A549 (cell line): ENCODE results near the gene KRTAP1-4. TPM values are rescaled to one million over a fixed set of nuclear protein-coding genes. Genes with fewer than 3 reads are reported as not detected.

ENCODE experiments used
- ATAC-seq, 2 experiments: fragments of 200-7000 bp in 1 of 2; fragments of >200 bp in 1 of 2; cut with Nextera tagmentation in 1 of 2; cut with Tn5 transposase in 1 of 2; 3 replicates each; pipeline versions ENCODE4 v1.8.0 to v1.9.1; 2018 to 2020; ENCODE audit warnings: mild to moderate bottlenecking in 1 of 2, moderate library complexity in 1 of 2
- CTCF ChIA-PET: fragments of 300-600 bp; sonication (Branson Sonifier 250); formaldehyde crosslinking; extraction: SDS; loops from one replicate; lab custom pipeline; 2021; ENCODE audit warnings: antibody characterized with exemption, inconsistent platforms; lab: Yijun Ruan, JAX
- POLR2A ChIA-PET: fragments of 350-600 bp; formaldehyde crosslinking; extraction: SDS; loops from one replicate; lab custom pipeline; 2021; ENCODE audit warnings: antibody characterized with exemption, inconsistent platforms; lab: Yijun Ruan, JAX
- DNase-seq, 2 experiments: peaks; one replicate each; pipeline versions ENCODE4 v3.0.0 to v3.0.0-alpha.2; 2011 to 2016; ENCODE audit warnings: low read depth in 1 of 2, low spot score in 1 of 2
- FAIRE-seq: peaks from 2 replicates; lab custom pipeline; 2011; peaks lifted over from hg19 to GRCh38; lab: Jason Lieb, UNC
- H3K27ac ChIP-seq, 2 experiments: fragments of >200 bp; sonication (Bioruptor Twin); formaldehyde crosslinking; 3 replicates each; pipeline ENCODE4 v1.5.1; 2016 to 2017
- H3K4me1 ChIP-seq: fragments of >200 bp; sonication (Bioruptor Twin); formaldehyde crosslinking; 3 replicates; pipeline ENCODE4 v1.6.1; 2016
- H3K4me2 ChIP-seq: fragments of >200 bp; sonication (Bioruptor Twin); formaldehyde crosslinking; 3 replicates; pipeline ENCODE4 v1.6.1; 2016
- H3K4me3 ChIP-seq: fragments of >200 bp; sonication (Bioruptor Twin); formaldehyde crosslinking; 3 replicates; pipeline ENCODE4 v1.5.1; 2016
- H3K9me3 ChIP-seq: fragments of >200 bp; sonication (Bioruptor Twin); formaldehyde crosslinking; 3 replicates; pipeline ENCODE4 v1.6.1; 2016
- ATOH8 ChIP-seq: fragments of 250-450 bp; sonication (Bioruptor Pico); IDR thresholded peaks from 2 replicates; pipeline ENCODE4 v1.5.0; 2020; ENCODE audit warnings: low read depth, mild to moderate bottlenecking, moderate library complexity
- BHLHE40 ChIP-seq: IDR thresholded peaks from 2 replicates; pipeline ENCODE4 v1.6.1; 2012; ENCODE audit warnings: low read depth, low read length, inconsistent platforms
- CBX8 ChIP-seq: fragments of 200-600 bp; sonication (generic); IDR thresholded peaks from 2 replicates; pipeline ENCODE4 v1.6.1; 2016
- CEBPB ChIP-seq, 2 experiments: fragments of >200 bp in 1 of 2; sonication (Bioruptor Twin) in 1 of 2; formaldehyde crosslinking in 1 of 2; IDR thresholded peaks; 2 replicates each; pipeline ENCODE4 v1.6.1; 2012 to 2016
- CHD4 ChIP-seq: fragments of 200-600 bp; sonication (generic); IDR thresholded peaks from 2 replicates; pipeline ENCODE4 v1.6.1; 2016; ENCODE audit warnings: antibody characterized with exemption, mild to moderate bottlenecking, borderline replicate concordance
- EHF ChIP-seq: fragments of 250-450 bp; sonication (Bioruptor Pico); IDR thresholded peaks from 2 replicates; pipeline ENCODE4 v1.5.0; 2020; ENCODE audit warnings: mild to moderate bottlenecking
- EHMT2 ChIP-seq: fragments of 200-600 bp; sonication (generic); IDR thresholded peaks from 2 replicates; pipeline ENCODE4 v1.6.1; 2016; ENCODE audit warnings: antibody characterized with exemption, low read depth, mild to moderate bottlenecking, moderate library complexity
- ELK1 ChIP-seq: fragments of 150-350 bp; IDR thresholded peaks from 2 replicates; pipeline ENCODE4 v1.6.1; 2014; ENCODE audit warnings: low read depth, mild to moderate bottlenecking, low read length
- EP300 ChIP-seq, 2 experiments: fragments of >200 bp; sonication (Bioruptor Twin); formaldehyde crosslinking; IDR thresholded peaks; 2 replicates in 1 of 2; 3 replicates in 1 of 2; pipeline ENCODE4 v1.6.1; 2016 to 2017
- ESRRA ChIP-seq: fragments of 150-350 bp; IDR thresholded peaks from 2 replicates; pipeline ENCODE4 v1.6.1; 2014; ENCODE audit warnings: mild to moderate bottlenecking, low read length, borderline replicate concordance
- FOSL2 ChIP-seq, 2 experiments: fragments of 450-650 bp in 1 of 2; fragments of >200 bp in 1 of 2; sonication (Bioruptor Twin) in 1 of 2; formaldehyde crosslinking; IDR thresholded peaks; 2 replicates each; pipeline versions ENCODE4 v1.5.0 to v1.6.1; 2016 to 2020; ENCODE audit warnings: mild to moderate bottlenecking in 1 of 2, moderate library complexity in 1 of 2
- HDAC2 ChIP-seq: fragments of 200-600 bp; sonication (generic); IDR thresholded peaks from 2 replicates; pipeline ENCODE4 v1.6.1; 2016
- HEYL ChIP-seq: fragments of 250-450 bp; sonication (Bioruptor Pico); IDR thresholded peaks from 2 replicates; pipeline ENCODE4 v1.8.0; 2021; ENCODE audit warnings: mild to moderate bottlenecking, moderate library complexity
- HOXA7 ChIP-seq: fragments of 250-450 bp; sonication (Bioruptor Pico); IDR thresholded peaks from 2 replicates; pipeline ENCODE4 v1.5.0; 2020; ENCODE audit warnings: mild to moderate bottlenecking, moderate library complexity
- JUNB ChIP-seq: fragments of >200 bp; sonication (Bioruptor Twin); formaldehyde crosslinking; IDR thresholded peaks from 2 replicates; pipeline ENCODE4 v1.6.1; 2016
- KDM1A ChIP-seq: fragments of 200-600 bp; sonication (generic); IDR thresholded peaks from 2 replicates; pipeline ENCODE4 v1.6.1; 2016; ENCODE audit warnings: low read depth, mild to moderate bottlenecking
- MAX ChIP-seq: IDR thresholded peaks from 2 replicates; pipeline ENCODE4 v1.6.1; 2012
- NFE2L2 ChIP-seq: fragments of 150-350 bp; conservative IDR thresholded peaks from 2 replicates; pipeline ENCODE4 v1.6.1; 2014; ENCODE audit warnings: low read length
- NPAS2 ChIP-seq: fragments of 250-450 bp; sonication (Bioruptor Pico); IDR thresholded peaks from 2 replicates; pipeline ENCODE4 v1.8.0; 2022; ENCODE audit warnings: mild to moderate bottlenecking, moderate library complexity, borderline replicate concordance
- PHF8 ChIP-seq: fragments of 200-600 bp; sonication (generic); IDR thresholded peaks from 2 replicates; pipeline ENCODE4 v1.6.1; 2016; ENCODE audit warnings: low read depth, mild to moderate bottlenecking, antibody characterized with exemption, moderate library complexity, borderline replicate concordance
- REST ChIP-seq: fragments of 200-600 bp; sonication (generic); IDR thresholded peaks from 2 replicates; pipeline ENCODE4 v1.6.1; 2016; ENCODE audit warnings: antibody characterized with exemption, mild to moderate bottlenecking, moderate library complexity
- SMC3 ChIP-seq: fragments of >200 bp; sonication (Bioruptor Twin); formaldehyde crosslinking; IDR thresholded peaks from 3 replicates; pipeline ENCODE4 v1.6.1; 2018; ENCODE audit warnings: inconsistent platforms
- USF2 ChIP-seq: fragments of 450-650 bp; IDR thresholded peaks from 2 replicates; pipeline ENCODE4 v1.6.1; 2014; ENCODE audit warnings: antibody characterized with exemption
- ZNF302 ChIP-seq: fragments of 250-450 bp; sonication (Bioruptor Pico); IDR thresholded peaks from 2 replicates; pipeline ENCODE4 v1.9.0; 2021; ENCODE audit warnings: inconsistent platforms, mild to moderate bottlenecking, moderate library complexity
- ZSCAN20 ChIP-seq: fragments of 250-450 bp; sonication (Bioruptor Pico); IDR thresholded peaks from 2 replicates; pipeline ENCODE4 v1.8.0; 2022; ENCODE audit warnings: mild to moderate bottlenecking, moderate library complexity
- WGBS: methylation state at CpG from one replicate; pipeline ENCODE4 v1.1.6; 2017; ENCODE audit errors: missing lambda C conversion rate; 5-methylcytosine and 5-hydroxymethylcytosine counted together
- polyA plus RNA-seq, 4 experiments: library from polyadenylated mRNA; depleted of rRNA in 3 of 4; stranded (reverse); fragments of >200 nt; fragmentation: RNase III in 1 of 4; extraction: RNeasy Plus Mini Kit Qiagen cat#74134 plus additional on column Dnase treatment in 1 of 4; gene quantifications; 2 replicates in 3 of 4; 3 replicates in 1 of 4; pipeline ENCODE4 v1.2.3, GENCODE V29; 2011 to 2017

The KRTAP1-4 gene
- polyA plus RNA-seq, 2 of the 4 experiments (the other 2 are of a cell fraction), result not detected

- Histone ChIP-seq H3K4me3 (no peak overlapping the region), H3K4me1 (peaks cover 19% of the 10 kb centered on the region; the same call in 1 of the 3 replicates)
- TF ChIP-seq EHMT2 (no peak), MAX (no peak), CBX8 (no peak), EP300 (IDR thresholded peaks at IDR 0.05) (no peak)
- TF ChIP-seq, all 56 proteins: peak for 0
- WGBS, result 80% methylated on average over 13 of the region's 13 CpGs
- Histone ChIP-seq H3K27ac (no peak overlapping the region), H3K4me2 (no peak overlapping the region), H3K9me3 (no peaks in the 10 kb centered on the region)
- CTCF ChIA-PET, result interaction anchor here (1.3 to 1.9 kb wide), 4 partner anchors 9 to 12 kb away, joined by 4 to 5 read pairs (median 4); no protein-coding TSS in a partner anchor
- DNase-seq (no peak), ATAC-seq (no peak; a peak in 1 of 6 replicates), FAIRE-seq (no peak)
- POLR2A ChIA-PET, result no interaction called here
Measured at GRCh38 chr17:41016578-41017215, 13.3 kb downstream of the KRTAP1-4 start.

- TF ChIP-seq NPAS2 (CRISPR knock-in tag) (no peak), ESRRA (no peak), REST (no peak), PHF8 (no peak), BHLHE40 (no peak), HOXA7 (no peak), MAX (no peak), KDM1A (no peak), ZNF302 (CRISPR knock-in tag) (no peak), EHF (CRISPR knock-in tag) (no peak)
- DNase-seq (no peak), FAIRE-seq (no peak), ATAC-seq (no peak)
- WGBS, result 49% methylated on average over 7 of the region's 7 CpGs
- ChIA-PET CTCF (interaction anchor here (0.5 to 1.9 kb wide), 6 partner anchors 8 to 38 kb away, joined by 3 to 5 read pairs (median 4); no protein-coding TSS in a partner anchor), POLR2A (no interaction called here)
- Histone ChIP-seq H3K27ac (no peak overlapping the region), H3K4me3 (no peak overlapping the region), H3K9me3 (no peaks in the 10 kb centered on the region), H3K4me1 (peaks cover 17% of the 10 kb centered on the region; the same call in 1 of the 3 replicates), H3K4me2 (no peak overlapping the region)
Measured at GRCh38 chr17:41015454-41015853, 14.5 kb downstream of the KRTAP1-4 start.

GRCh38 chr17:41013606-41014005, 16.4 kb downstream of the KRTAP1-4 start:
- H3K27ac ChIP-seq, result no peak overlapping the region
- H3K9me3 ChIP-seq, result no peaks in the 10 kb centered on the region
- ATAC-seq, result no peak
- DNase-seq, result no peak
- H3K4me3 ChIP-seq, result no peak overlapping the region
- POLR2A ChIA-PET, result no interaction called here
- H3K4me1 ChIP-seq, result peaks cover 18% of the 10 kb centered on the region; the same call in 2 of the 3 replicates
- peak overlapping the region; percentile 11; the same call in 1 of the 3 replicates for H3K4me2 ChIP-seq
- TF ChIP-seq ZSCAN20 (no peak), HEYL (CRISPR knock-in tag) (no peak), USF2 (no peak), CHD4 (no peak), SMC3 (no peak), FOSL2 (IDR thresholded peaks at IDR 0.05) (no peak), FOSL2 (CRISPR knock-in tag; IDR thresholded peaks at IDR 0.05) (no peak), NFE2L2 (no peak), ATOH8 (CRISPR knock-in tag) (no peak), JUNB (no peak), CEBPB (IDR thresholded peaks at IDR 0.05) (no peak), HDAC2 (no peak), ELK1 (no peak), PHF8 (no peak)
- CTCF ChIA-PET, result interaction anchor here (1.0 to 1.1 kb wide), 3 partner anchors 309 to 635 kb away, joined by 4 to 5 read pairs (median 4); no protein-coding TSS in a partner anchor
- FAIRE-seq, result peak; percentile 61
- WGBS, result 29% methylated on average over 1 of the region's 1 CpG
